Fibroblast of gingiva (primary cell): ENCODE data around the gene KRT9.
"Not testable (repeated sequence)": the region's sequence is repeated elsewhere in the genome, so short reads cannot be mapped to it uniquely, and the experiment has no call there.

ENCODE experiments used
- DNase-seq: peaks from one replicate; pipeline ENCODE4 v3.0.0-alpha.2; 2011; ENCODE audit warnings: low read depth

The KRT9 gene

GRCh38 chr17:41571561-41572434 lies at the start of gene KRT9:
KRT9 (minus strand) TSS chr17:41572059; CDS start chr17:41571992, 67 bp downstream.
- DNase-seq: no peak

- DNase-seq: not testable (repeated sequence)
Observed at GRCh38 chr17:41621435-41621817, 49.6 kb upstream of the KRT9 start.

GRCh38 chr17:41620583-41621434 lies 49.0 kb upstream of the KRT9 start:
- DNase-seq: no peak

GRCh38 chr17:41619927-41620582 lies 48.2 kb upstream of the KRT9 start:
- DNase-seq: not testable (repeated sequence)

- no peak for DNase-seq
Observed at GRCh38 chr17:41619036-41619926, 47.4 kb upstream of the KRT9 start.

GRCh38 chr17:41618341-41619035 lies 46.6 kb upstream of the KRT9 start:
- no peak for DNase-seq

GRCh38 chr17:41617698-41618097 lies 45.8 kb upstream of the KRT9 start:
- no peak for DNase-seq

- no peak for DNase-seq
Observed at GRCh38 chr17:41617136-41617535, 45.3 kb upstream of the KRT9 start.

- not testable (repeated sequence) for DNase-seq
Observed at GRCh38 chr17:41616486-41616885, 44.6 kb upstream of the KRT9 start.

- no peak for DNase-seq
Observed at GRCh38 chr17:41615454-41615853, 43.6 kb upstream of the KRT9 start.

- DNase-seq: not testable (repeated sequence)
Observed at GRCh38 chr17:41614767-41615166, 42.9 kb upstream of the KRT9 start.

GRCh38 chr17:41614098-41614497 lies 42.2 kb upstream of the KRT9 start:
- no peak for DNase-seq

- DNase-seq: no peak
Observed at GRCh38 chr17:41613277-41614082, 41.6 kb upstream of the KRT9 start.

GRCh38 chr17:41612376-41613160 lies 40.7 kb upstream of the KRT9 start, which contains the start of gene KRT16:
KRT16 (minus strand) TSS chr17:41612767; CDS start chr17:41612688, 79 bp downstream.
- not testable (repeated sequence) for DNase-seq

- no peak for DNase-seq
Observed at GRCh38 chr17:41610965-41611640, 39.2 kb upstream of the KRT9 start.

GRCh38 chr17:41610061-41610517 lies 38.2 kb upstream of the KRT9 start:
- not testable (repeated sequence) for DNase-seq

GRCh38 chr17:41606930-41607329 lies 35.1 kb upstream of the KRT9 start:
- not testable (repeated sequence) for DNase-seq

GRCh38 chr17:41602524-41602923 lies 30.7 kb upstream of the KRT9 start:
- DNase-seq: no peak
